Effector memory CD4-positive, alpha-beta T cell (primary cell): Measurements from ENCODE around the gene SFXN5.

ENCODE experiments used
- DNase-seq, 3 donors: peaks; one replicate each; pipeline ENCODE4 v3.0.0-alpha.2; 2020
- H3K27ac ChIP-seq: 2 replicates; pipeline ENCODE4 v1.7.0; 2013; ENCODE audit warnings: mild to moderate bottlenecking, low read length, moderate library complexity; ENCODE audit not compliant: insufficient read depth, poor library complexity, severe bottlenecking
- H3K27me3 ChIP-seq: replicated peaks from 2 replicates; pipeline ENCODE4 v1.7.0; 2013; ENCODE audit warnings: mild to moderate bottlenecking, low read length; ENCODE audit not compliant: insufficient read depth, control insufficient read depth, poor library complexity, severe bottlenecking
- H3K36me3 ChIP-seq: 2 replicates; pipeline ENCODE4 v1.7.0; 2013; ENCODE audit warnings: mild to moderate bottlenecking, low read length, moderate library complexity; ENCODE audit not compliant: control insufficient read depth, insufficient read depth
- H3K4me1 ChIP-seq: 2 replicates; pipeline ENCODE4 v1.7.0; 2013; ENCODE audit warnings: low read length, mild to moderate bottlenecking; ENCODE audit not compliant: control insufficient read depth, insufficient read depth, poor library complexity, severe bottlenecking
- H3K4me3 ChIP-seq: 2 replicates; pipeline ENCODE4 v1.7.0; 2013; ENCODE audit warnings: low read length, low read depth, mild to moderate bottlenecking; ENCODE audit not compliant: insufficient read depth, poor library complexity, severe bottlenecking
- H3K9me3 ChIP-seq: 2 replicates; pipeline ENCODE4 v1.7.0; 2013; ENCODE audit warnings: mild to moderate bottlenecking, low read length, moderate library complexity; ENCODE audit not compliant: control insufficient read depth

Gene SFXN5

DNA sequence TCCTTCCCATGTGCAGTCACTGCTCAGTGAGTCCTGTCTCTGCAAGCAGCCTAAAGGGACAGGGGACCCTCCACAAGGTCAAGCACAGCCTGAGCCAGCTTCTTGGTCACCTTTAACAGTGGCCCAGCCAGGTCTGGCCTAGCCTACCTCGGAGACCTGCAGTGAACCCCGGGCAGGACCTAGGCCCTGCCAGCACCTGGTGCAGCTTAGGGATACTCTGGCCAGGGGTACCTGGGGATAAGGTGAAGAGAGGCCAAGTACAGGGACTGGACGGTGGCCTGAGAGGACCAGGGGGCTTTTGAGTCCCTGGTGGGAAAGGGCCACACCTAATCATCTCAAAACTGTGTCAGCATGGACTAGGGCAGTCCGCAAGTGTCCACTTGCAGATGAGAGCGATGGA is 86.4 kb downstream of the SFXN5 start:
- no peaks in the 10 kb centered on the region for H3K27me3 ChIP-seq
- H3K27ac ChIP-seq = no peak overlapping the region
- no peaks in the 10 kb centered on the region for H3K9me3 ChIP-seq
- H3K4me1 ChIP-seq = no peaks in the 10 kb centered on the region
- no peaks in the 10 kb centered on the region for H3K36me3 ChIP-seq
- H3K4me3 ChIP-seq = no peak overlapping the region
- no peak for DNase-seq

DNA sequence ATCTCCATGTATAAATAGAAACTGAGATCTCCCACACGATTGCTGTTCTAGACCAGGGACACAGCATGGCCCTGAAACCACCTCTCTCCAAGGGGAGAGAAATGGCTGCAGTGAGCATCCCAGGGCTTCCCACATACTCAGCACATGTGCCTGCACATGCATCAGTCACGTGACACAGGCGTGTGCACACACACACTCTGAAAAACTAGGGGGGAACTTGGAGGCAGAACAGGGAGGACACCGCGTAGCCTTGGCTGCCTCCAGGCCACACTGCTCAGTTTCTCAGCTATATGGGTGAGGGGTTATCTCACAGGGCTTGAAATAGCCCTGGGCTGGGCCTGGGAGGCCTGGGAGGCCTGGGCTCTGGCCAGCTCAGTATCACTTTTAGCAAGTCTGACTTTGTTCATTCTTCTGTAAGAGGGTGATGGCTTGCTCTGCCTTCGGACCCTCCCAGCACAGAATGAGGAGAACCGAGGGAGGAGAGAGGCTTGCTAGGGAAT is 87.3 kb downstream of the SFXN5 start:
- Histone ChIP-seq H3K4me3 (no peak overlapping the region), H3K9me3 (no peaks in the 10 kb centered on the region), H3K4me1 (no peaks in the 10 kb centered on the region), H3K27ac (no peak overlapping the region), H3K27me3 (no peaks in the 10 kb centered on the region), H3K36me3 (no peaks in the 10 kb centered on the region)
- no peak for DNase-seq

DNA sequence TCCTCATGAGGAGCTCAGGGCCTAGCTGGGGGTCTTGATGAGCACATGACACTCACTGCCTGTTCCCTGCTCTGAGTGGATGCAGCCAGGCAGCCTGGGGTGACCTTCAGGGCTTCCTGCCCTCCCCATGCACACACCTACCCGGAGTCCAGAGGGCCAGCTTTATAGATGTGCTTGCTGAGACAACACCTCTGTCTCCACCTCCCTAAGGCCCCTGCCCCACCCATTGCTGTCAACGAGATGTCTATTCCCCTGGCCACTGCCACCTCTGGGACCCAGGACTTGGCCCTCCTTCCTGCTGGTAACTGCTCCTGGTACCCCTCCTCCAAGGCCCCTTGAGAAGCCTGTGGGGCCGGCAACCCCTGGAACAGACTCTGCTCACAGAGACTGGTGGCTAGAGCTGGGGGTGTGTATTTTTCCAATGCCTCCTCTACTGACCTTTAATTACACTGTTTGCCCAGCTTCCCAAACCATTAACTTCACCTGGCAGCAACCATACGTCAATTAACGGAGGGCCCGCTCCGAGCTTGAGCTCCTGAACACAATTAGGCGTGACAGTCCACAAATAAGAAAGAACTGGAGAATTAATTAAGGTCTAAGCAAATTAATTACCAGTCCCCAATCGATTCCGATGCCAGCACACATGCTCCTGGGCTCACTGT is 87.9 kb downstream of the SFXN5 start:
- Histone ChIP-seq H3K4me1 (no peaks in the 10 kb centered on the region), H3K9me3 (no peaks in the 10 kb centered on the region), H3K4me3 (no peak overlapping the region), H3K27ac (no peak overlapping the region), H3K27me3 (no peaks in the 10 kb centered on the region), H3K36me3 (no peaks in the 10 kb centered on the region)
- no peak for DNase-seq

DNA sequence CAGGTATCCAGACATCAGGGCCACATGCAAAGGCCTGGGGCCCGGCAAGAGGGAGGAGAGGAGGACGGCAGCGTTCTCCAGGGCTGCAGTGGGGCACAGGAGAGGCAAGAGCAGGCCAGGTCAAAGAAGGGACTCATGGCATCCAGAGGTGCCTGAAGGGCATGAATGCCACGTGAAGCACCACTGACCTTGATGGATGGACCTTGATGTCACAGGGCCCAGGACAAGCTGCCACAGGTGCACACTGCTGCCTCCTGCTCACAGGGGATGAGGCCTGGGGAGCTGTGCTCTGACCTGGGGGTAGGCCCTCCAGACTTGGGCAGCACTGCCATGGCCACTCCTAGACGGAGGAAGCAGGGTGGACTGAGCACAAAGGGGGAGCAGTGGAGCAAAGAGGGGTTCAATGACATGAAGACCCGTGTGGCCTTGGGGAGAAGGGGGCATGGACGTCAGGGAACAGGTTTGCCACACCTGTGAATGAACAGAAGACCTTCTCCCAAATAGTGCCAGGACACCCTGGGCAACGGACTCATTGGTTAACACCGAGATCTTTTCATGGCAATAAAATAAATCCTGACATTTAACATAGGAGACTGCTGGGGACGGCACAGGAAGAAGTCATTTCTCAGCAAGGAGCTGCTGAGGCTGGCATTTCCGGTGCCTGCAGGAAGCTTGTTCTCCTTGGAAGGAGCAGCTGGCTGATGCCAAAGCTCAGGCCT is 88.6 kb downstream of the SFXN5 start:
- Histone ChIP-seq H3K4me3 (no peak overlapping the region), H3K9me3 (no peaks in the 10 kb centered on the region), H3K4me1 (no peaks in the 10 kb centered on the region), H3K27me3 (no peaks in the 10 kb centered on the region), H3K36me3 (no peaks in the 10 kb centered on the region), H3K27ac (no peak overlapping the region)
- DNase-seq = no peak

DNA sequence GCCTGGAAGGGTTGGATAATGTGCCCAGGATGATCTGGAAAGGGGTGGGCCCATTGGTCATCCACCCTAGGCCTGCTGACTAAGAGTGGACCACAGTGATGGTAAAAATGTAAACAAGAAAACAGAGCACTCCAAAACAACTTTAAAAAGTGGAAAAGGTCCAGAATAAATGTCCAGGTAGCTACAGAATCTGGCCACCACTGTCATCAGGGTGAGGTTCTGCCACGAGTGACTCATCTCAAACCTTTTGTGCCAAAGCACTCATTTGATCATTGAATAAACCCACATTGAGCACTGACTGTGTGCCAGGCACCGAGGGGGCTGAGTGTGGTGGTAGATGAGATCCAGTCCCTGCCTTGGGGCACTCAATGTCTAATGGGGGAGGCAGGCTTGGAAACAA is 89.3 kb downstream of the SFXN5 start:
- H3K4me1 ChIP-seq = no peaks in the 10 kb centered on the region
- no peak for DNase-seq
- no peaks in the 10 kb centered on the region for H3K9me3 ChIP-seq
- H3K27ac ChIP-seq = no peak overlapping the region
- no peak overlapping the region for H3K4me3 ChIP-seq
- no peaks in the 10 kb centered on the region for H3K36me3 ChIP-seq
- H3K27me3 ChIP-seq = no peaks in the 10 kb centered on the region

DNA sequence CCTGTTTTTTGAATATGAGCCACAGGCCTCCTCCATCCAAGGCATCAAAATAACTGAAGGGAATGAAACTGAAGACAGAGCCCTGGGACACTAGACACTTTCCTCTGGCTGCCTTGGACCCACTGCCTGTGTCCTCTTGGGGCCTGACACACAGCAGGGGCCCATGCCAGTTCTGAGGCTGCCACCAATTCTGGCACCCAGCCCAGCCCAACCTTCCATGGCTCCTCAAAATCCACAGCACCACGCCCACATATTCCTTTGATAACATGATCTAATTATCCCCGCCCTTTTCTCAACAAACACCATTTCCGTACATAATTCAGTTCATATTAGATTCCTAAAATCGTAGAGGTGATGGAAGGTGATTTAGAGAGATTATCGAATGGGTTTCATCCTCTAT is 90.0 kb downstream of the SFXN5 start:
- no peak overlapping the region for H3K4me3 ChIP-seq
- H3K27me3 ChIP-seq = no peaks in the 10 kb centered on the region
- no peak overlapping the region for H3K27ac ChIP-seq
- H3K4me1 ChIP-seq = no peaks in the 10 kb centered on the region
- H3K36me3 ChIP-seq = no peaks in the 10 kb centered on the region
- no peaks in the 10 kb centered on the region for H3K9me3 ChIP-seq
- no peak for DNase-seq

DNA sequence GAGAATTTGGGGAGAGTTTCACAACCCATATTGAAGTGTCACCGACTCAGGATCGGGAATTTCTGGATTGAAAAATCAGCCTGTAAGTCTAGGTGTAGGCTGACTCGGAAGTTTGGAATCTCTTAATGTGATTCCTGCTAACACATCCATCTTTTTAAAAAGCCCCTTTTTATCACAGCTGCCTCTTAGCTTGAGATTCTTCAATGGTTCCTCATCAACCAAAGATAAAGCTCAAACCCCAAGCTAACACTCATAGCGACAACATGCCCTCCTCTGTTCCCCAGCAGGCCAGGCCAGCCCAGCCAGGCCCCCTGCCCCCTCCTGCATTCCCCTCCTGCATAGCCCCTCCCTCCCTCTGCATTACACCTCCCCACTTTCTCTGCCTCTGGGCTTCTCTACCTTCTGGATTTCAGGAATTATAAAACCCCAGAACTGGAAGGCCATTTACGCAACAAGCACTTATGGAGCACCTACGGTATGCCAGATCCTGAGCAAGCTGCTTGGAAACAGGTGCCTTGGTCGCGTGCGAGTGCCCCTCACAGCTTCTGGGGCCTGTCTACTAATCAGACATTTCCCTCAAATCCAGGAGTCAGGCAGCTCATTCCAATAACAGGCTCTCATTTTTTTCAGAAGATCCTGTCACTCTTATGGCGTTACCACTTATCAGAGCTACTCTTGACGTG is 90.8 kb downstream of the SFXN5 start:
- Histone ChIP-seq H3K27me3 (no peaks in the 10 kb centered on the region), H3K27ac (no peak overlapping the region)

DNA sequence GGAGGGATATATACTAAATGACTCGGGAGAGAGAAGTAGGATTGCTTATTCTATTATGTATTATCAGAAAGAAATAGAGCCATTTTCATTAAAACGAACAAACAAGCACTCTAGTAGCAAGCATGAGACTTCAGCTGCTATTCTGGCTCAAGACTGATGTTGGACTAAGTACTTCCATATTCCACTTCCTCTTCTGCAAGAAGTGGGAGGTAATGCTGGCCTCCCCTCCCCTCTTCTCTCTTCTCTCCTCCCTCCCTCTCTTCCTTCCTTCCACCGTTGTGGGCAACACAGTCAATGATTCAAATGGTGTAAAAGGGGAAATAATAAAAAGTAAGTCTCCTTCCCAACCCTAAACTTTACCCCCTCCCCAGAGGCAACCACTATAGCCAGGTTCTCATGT is 91.6 kb downstream of the SFXN5 start:
- no peak overlapping the region for H3K4me3 ChIP-seq
- H3K36me3 ChIP-seq = no peaks in the 10 kb centered on the region
- H3K27ac ChIP-seq = no peak overlapping the region
- no peaks in the 10 kb centered on the region for H3K9me3 ChIP-seq
- H3K27me3 ChIP-seq = no peaks in the 10 kb centered on the region
- H3K4me1 ChIP-seq = no peaks in the 10 kb centered on the region
- no peak for DNase-seq

More for the DNA sequence above, 90.8 kb downstream of the SFXN5 start:
- Histone ChIP-seq H3K4me1 (no peaks in the 10 kb centered on the region), H3K36me3 (no peaks in the 10 kb centered on the region), H3K4me3 (no peak overlapping the region), H3K9me3 (no peaks in the 10 kb centered on the region)
- no peak for DNase-seq

DNA sequence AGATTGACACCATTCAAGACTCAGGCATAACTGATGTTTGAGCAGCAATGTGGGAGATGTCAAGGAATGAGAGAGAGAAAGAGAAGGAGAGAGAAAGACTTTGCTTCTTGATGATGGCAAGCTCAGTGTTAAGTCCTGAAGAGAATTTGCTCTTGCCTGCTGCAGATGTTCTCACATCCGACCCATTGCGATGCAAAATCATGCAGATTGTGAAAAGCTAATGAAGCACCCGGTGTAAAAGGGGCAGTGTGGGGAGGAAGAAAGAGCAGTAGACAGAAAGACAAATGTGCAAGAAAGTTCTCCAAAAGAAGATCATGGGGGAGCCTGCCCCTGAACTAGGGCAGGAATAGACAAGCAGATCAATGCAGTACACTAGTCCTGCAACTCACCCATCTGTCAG is 96.5 kb downstream of the SFXN5 start:
- no peak overlapping the region for H3K27ac ChIP-seq
- DNase-seq = no peak
- H3K36me3 ChIP-seq = no peaks in the 10 kb centered on the region
- H3K27me3 ChIP-seq = no peaks in the 10 kb centered on the region
- H3K4me3 ChIP-seq = no peak overlapping the region
- H3K9me3 ChIP-seq = no peaks in the 10 kb centered on the region
- no peaks in the 10 kb centered on the region for H3K4me1 ChIP-seq

DNA sequence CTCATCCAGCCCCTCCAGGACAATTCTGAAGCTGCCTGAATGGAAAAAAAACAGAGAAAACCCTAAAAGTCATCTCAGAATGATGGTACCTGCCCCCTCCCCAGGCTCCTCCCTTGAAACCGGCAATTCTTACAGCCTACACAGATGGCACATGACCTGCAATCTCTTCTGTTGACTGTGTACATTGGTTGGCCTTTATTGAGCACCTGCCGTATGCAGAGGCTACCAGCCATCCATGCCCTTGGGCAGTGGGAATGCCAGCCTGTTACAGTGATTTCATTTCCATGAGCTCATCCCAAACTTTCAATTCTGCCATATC is 97.1 kb downstream of the SFXN5 start:
- Histone ChIP-seq H3K4me3 (no peak overlapping the region), H3K4me1 (no peaks in the 10 kb centered on the region), H3K36me3 (no peaks in the 10 kb centered on the region), H3K9me3 (no peaks in the 10 kb centered on the region), H3K27ac (no peak overlapping the region), H3K27me3 (no peaks in the 10 kb centered on the region)
- DNase-seq = no peak
